GM12865 (cell line): ENCODE results near the gene CCDC181.

ENCODE experiments used
- DNase-seq: peaks from one replicate; pipeline ENCODE4 v3.0.0; 2010; ENCODE audit warnings: low read depth
- H3K4me3 ChIP-seq: 2 replicates; pipeline ENCODE4 v1.5.1; 2011; ENCODE audit warnings: mild to moderate bottlenecking, low read depth, low read length, control low read depth
- CTCF ChIP-seq: IDR thresholded peaks from 2 replicates; pipeline ENCODE4 v1.5.1; 2011; ENCODE audit warnings: low read length, control low read depth, low read depth, inconsistent platforms; ENCODE audit not compliant: insufficient read depth; ENCODE audit errors: missing control alignments

Gene CCDC181

GRCh38 chr1:169395955-169396354, 31.3 kb downstream of the CCDC181 start:
- TF ChIP-seq CTCF, result no peak
- no peak for DNase-seq
- H3K4me3 ChIP-seq, result no peak overlapping the region

- DNase-seq, result no peak
- H3K4me3 ChIP-seq, result no peak overlapping the region
Measured at GRCh38 chr1:169392406-169392805, 34.9 kb downstream of the CCDC181 start.

GRCh38 chr1:169390303-169390702, 37.0 kb downstream of the CCDC181 start:
- DNase-seq, result peak; percentile 29
- no peak overlapping the region for H3K4me3 ChIP-seq
- TF ChIP-seq CTCF, result no peak

More at GRCh38 chr1:169392406-169392805, 34.9 kb downstream of the CCDC181 start:
- TF ChIP-seq CTCF, result no peak

- TF ChIP-seq CTCF, result no peak
- H3K4me3 ChIP-seq, result no peak overlapping the region
- DNase-seq, result no peak
Measured at GRCh38 chr1:169387399-169387798, 39.9 kb downstream of the CCDC181 start.

GRCh38 chr1:169383449-169383848, 43.8 kb downstream of the CCDC181 start:
- no peak for DNase-seq
- no peak for TF ChIP-seq CTCF
- no peak overlapping the region for H3K4me3 ChIP-seq

- no peak for TF ChIP-seq CTCF
- no peak overlapping the region for H3K4me3 ChIP-seq
- no peak for DNase-seq
Measured at GRCh38 chr1:169381162-169381561, 46.1 kb downstream of the CCDC181 start.

GRCh38 chr1:169371404-169371803, 55.9 kb downstream of the CCDC181 start:
- TF ChIP-seq CTCF, result no peak

More at GRCh38 chr1:169371404-169371803, 55.9 kb downstream of the CCDC181 start:
- no peak for DNase-seq
- H3K4me3 ChIP-seq, result no peak overlapping the region
